ENCODE results near the gene CPNE4. TPM values are rescaled to one million over a fixed set of nuclear protein-coding genes. Genes with fewer than 3 reads are reported as not detected.

The CPNE4 gene
- total and polyA plus RNA-seq, 7 donors: 0.03 to 0.04 TPM; not detected in 5

- Histone ChIP-seq H3K27me3 (ENCODE audit: insufficient read depth in 3 of 3, low read length in 2 of 3) (no peaks in the 10 kb centered on the region), H3K4me1 (no peaks in the 10 kb centered on the region), H3K36me3 (ENCODE audit: insufficient read depth in 1 of 2, low read depth in 1 of 2) (no peaks in the 10 kb centered on the region), H3K27ac (no peak overlapping the region), H3K4me3 (no peak overlapping the region), H3K9me3 (no peaks in the 10 kb centered on the region)
- DNase-seq (no peak), ATAC-seq (no peak)
- intact Hi-C loops (cut with DNase I): no loop called here
- TF ChIP-seq, protein P1, sequence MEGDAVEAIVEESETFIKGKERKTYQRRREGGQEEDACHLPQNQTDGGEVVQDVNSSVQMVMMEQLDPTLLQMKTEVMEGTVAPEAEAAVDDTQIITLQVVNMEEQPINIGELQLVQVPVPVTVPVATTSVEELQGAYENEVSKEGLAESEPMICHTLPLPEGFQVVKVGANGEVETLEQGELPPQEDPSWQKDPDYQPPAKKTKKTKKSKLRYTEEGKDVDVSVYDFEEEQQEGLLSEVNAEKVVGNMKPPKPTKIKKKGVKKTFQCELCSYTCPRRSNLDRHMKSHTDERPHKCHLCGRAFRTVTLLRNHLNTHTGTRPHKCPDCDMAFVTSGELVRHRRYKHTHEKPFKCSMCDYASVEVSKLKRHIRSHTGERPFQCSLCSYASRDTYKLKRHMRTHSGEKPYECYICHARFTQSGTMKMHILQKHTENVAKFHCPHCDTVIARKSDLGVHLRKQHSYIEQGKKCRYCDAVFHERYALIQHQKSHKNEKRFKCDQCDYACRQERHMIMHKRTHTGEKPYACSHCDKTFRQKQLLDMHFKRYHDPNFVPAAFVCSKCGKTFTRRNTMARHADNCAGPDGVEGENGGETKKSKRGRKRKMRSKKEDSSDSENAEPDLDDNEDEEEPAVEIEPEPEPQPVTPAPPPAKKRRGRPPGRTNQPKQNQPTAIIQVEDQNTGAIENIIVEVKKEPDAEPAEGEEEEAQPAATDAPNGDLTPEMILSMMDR (IDR thresholded peaks at IDR 0.05): no peak
- WGBS, 3 donors: 88 to 97% (median 90%) methylated on average over 3 of the region's 3 CpGs
Observed at GRCh38 chr3:131750256-131750655, 284.6 kb downstream of the CPNE4 start.

GRCh38 chr3:131749826-131750225 lies 285.0 kb downstream of the CPNE4 start:
- H3K4me3 ChIP-seq: no peak overlapping the region
- H3K9me3 ChIP-seq: no peaks in the 10 kb centered on the region
- ATAC-seq: no peak
- no peaks in the 10 kb centered on the region for H3K36me3 ChIP-seq (ENCODE audit: insufficient read depth in 1 of 2, low read depth in 1 of 2)
- intact Hi-C loops (cut with DNase I): no loop called here
- DNase-seq: no peak
- no peaks in the 10 kb centered on the region for H3K4me1 ChIP-seq
- H3K27me3 ChIP-seq (ENCODE audit: insufficient read depth in 3 of 3, low read length in 2 of 3): no peaks in the 10 kb centered on the region
- TF ChIP-seq, protein P1 (IDR thresholded peaks at IDR 0.05): no peak
- WGBS, 3 donors: 95 to 96% (median 95%) methylated on average over 1 of the region's 1 CpG
- no peak overlapping the region for H3K27ac ChIP-seq

GRCh38 chr3:131747466-131747865 lies 287.3 kb downstream of the CPNE4 start:
- Histone ChIP-seq H3K27me3 (ENCODE audit: insufficient read depth in 3 of 3, low read length in 2 of 3) (no peaks in the 10 kb centered on the region), H3K4me3 (no peak overlapping the region), H3K27ac (no peak overlapping the region), H3K9me3 (no peaks in the 10 kb centered on the region), H3K36me3 (ENCODE audit: insufficient read depth in 1 of 2, low read depth in 1 of 2) (no peaks in the 10 kb centered on the region), H3K4me1 (no peaks in the 10 kb centered on the region)
- TF ChIP-seq, protein P1 (IDR thresholded peaks at IDR 0.05): no peak
- ATAC-seq (no peak), DNase-seq (no peak)
- intact Hi-C loops (cut with DNase I): no loop called here
- WGBS, 3 donors: 42 to 48% (median 43%) methylated on average over 2 of the region's 2 CpGs

- WGBS, 3 donors: 55 to 59% (median 59%) methylated on average over 3 of the region's 3 CpGs
- H3K27me3 ChIP-seq (ENCODE audit: insufficient read depth in 3 of 3, low read length in 2 of 3): no peaks in the 10 kb centered on the region
- H3K27ac ChIP-seq: no peak overlapping the region
- DNase-seq: no peak
- intact Hi-C loops (cut with DNase I): no loop called here
- no peak overlapping the region for H3K4me3 ChIP-seq
- no peaks in the 10 kb centered on the region for H3K4me1 ChIP-seq
- H3K36me3 ChIP-seq (ENCODE audit: insufficient read depth in 1 of 2, low read depth in 1 of 2): no peaks in the 10 kb centered on the region
- no peaks in the 10 kb centered on the region for H3K9me3 ChIP-seq
- TF ChIP-seq, protein P1 (IDR thresholded peaks at IDR 0.05): no peak
- no peak for ATAC-seq
Observed at GRCh38 chr3:131744765-131745164, 290.0 kb downstream of the CPNE4 start.

- TF ChIP-seq, protein P1 (IDR thresholded peaks at IDR 0.05): no peak
- Histone ChIP-seq H3K4me1 (no peaks in the 10 kb centered on the region), H3K9me3 (no peaks in the 10 kb centered on the region), H3K27ac (no peak overlapping the region), H3K36me3 (ENCODE audit: insufficient read depth in 1 of 2, low read depth in 1 of 2) (no peaks in the 10 kb centered on the region), H3K4me3 (no peak overlapping the region), H3K27me3 (ENCODE audit: insufficient read depth in 3 of 3, low read length in 2 of 3) (no peaks in the 10 kb centered on the region)
- intact Hi-C loops (cut with DNase I): no loop called here
- ATAC-seq (no peak), DNase-seq (no peak)
Observed at GRCh38 chr3:131743126-131743525, 291.7 kb downstream of the CPNE4 start.
